Thymus (tissue), 11 donors: Measurements from ENCODE around the gene CKAP4. TPM values are rescaled to one million over a fixed set of nuclear protein-coding genes. Genes with fewer than 3 reads are reported as not detected.

Source experiments
- DNase-seq, 9 donors: peaks; one replicate each; pipeline ENCODE4 v3.0.0-alpha.2; 2013; ENCODE audit warnings: low spot score in 9 of 9, low read depth in 6 of 9, missing footprints in 1 of 9
- H3K27ac ChIP-seq, 2 donors: one replicate each; pipeline ENCODE4 v1.5.1; 2013; ENCODE audit warnings: control low read depth in 1 of 2, low read depth in 1 of 2, low read length in 1 of 2, mild to moderate bottlenecking in 1 of 2, moderate library complexity in 1 of 2
- H3K27me3 ChIP-seq, 2 donors: one replicate each; pipeline ENCODE4 v1.5.1; 2013; ENCODE audit warnings: low read length in 1 of 2; ENCODE audit not compliant: control insufficient read depth in 2 of 2, insufficient read depth in 1 of 2
- H3K36me3 ChIP-seq, 2 donors: one replicate each; pipeline ENCODE4 v1.5.1; 2013; ENCODE audit warnings: low read length in 1 of 2, mild to moderate bottlenecking in 1 of 2, moderate library complexity in 1 of 2; ENCODE audit not compliant: control insufficient read depth in 2 of 2, insufficient read depth in 2 of 2
- H3K4me1 ChIP-seq, 2 donors: one replicate each; pipeline ENCODE4 v1.5.1; 2013; ENCODE audit warnings: low read length in 2 of 2; ENCODE audit not compliant: control insufficient read depth in 2 of 2, insufficient read depth in 2 of 2
- H3K4me3 ChIP-seq, 2 donors: one replicate each; pipeline ENCODE4 v1.5.1; 2013; ENCODE audit warnings: low read length in 2 of 2, control low read depth in 1 of 2, mild to moderate bottlenecking in 1 of 2
- H3K9me3 ChIP-seq, 2 donors: one replicate each; pipeline ENCODE4 v1.5.1; 2013; ENCODE audit warnings: low read length in 1 of 2, mild to moderate bottlenecking in 1 of 2; ENCODE audit not compliant: control insufficient read depth in 2 of 2, insufficient read depth in 1 of 2
- WGBS: extraction: QIAGEN DNeasy Blood & Tissue Kit; methylation state at CpG from one replicate; pipeline ENCODE4 v1.1.7; 2013; 5-methylcytosine and 5-hydroxymethylcytosine counted together
- polyA plus RNA-seq: library from polyadenylated mRNA; stranded (reverse); fragments of 200-250 nt; gene quantifications from one replicate; pipeline ENCODE4 v1.2.3, GENCODE V29; 2013
- total RNA-seq: library from RNA; stranded (reverse); fragments of 120-200 nt; gene quantifications from one replicate; pipeline ENCODE4 v1.2.4, GENCODE V29; 2013
- donor health status: healthy.

Gene CKAP4
- total and polyA plus RNA-seq, 2 donors: 6.8 to 11.1 TPM

DNA sequence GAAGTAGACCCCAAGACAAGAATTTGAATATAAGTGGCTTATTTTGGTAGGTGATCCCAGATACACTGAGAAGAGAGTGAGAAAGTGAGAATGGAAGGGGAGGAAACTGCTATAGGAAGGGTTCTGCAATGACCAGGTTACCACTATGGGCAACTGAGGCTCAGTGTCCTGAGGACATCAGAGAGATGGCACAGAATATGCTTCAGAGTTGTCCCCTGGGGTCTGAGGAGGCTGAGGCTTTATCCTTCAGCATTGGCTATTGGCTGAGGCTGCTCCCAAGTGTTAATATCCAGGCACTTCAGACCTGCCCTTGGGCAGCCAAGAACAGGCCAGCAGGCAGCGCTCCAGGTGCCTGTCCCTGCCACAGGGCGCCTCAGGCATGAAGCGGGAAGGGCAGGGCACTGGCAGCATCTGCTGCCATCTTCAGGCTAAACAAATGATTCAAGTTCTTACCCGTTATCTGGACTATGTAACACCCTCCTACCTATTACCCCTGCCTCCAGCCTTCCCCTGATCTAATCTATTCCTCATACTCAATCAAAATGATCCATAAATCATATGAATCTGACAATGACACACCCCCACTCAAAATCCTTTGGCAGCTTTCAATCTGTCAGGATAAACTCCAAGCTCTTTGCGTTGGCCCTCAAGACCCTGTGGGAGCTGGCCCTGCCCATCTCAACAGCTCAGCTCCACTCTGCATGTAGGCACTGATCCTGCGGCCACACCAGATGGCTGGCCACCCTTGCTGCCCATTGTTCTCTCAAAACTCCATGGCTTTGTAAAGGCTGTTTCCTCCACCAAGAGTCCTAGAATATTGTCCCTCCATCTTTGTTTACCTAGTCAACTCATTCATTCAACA is 42.4 kb downstream of the CKAP4 start:
- Histone ChIP-seq H3K4me1 (no peaks in the 10 kb centered on the region), H3K27ac (no peak overlapping the region), H3K4me3 (no peak overlapping the region), H3K9me3 (no peaks in the 10 kb centered on the region), H3K27me3 (no peaks in the 10 kb centered on the region), H3K36me3 (no peaks in the 10 kb centered on the region)
- WGBS: 43% methylated on average over 6 of the region's 6 CpGs
- DNase-seq: no peak

GRCh38 chr12:106204312-106204711 is 43.5 kb downstream of the CKAP4 start:
- Histone ChIP-seq H3K27ac (no peak overlapping the region), H3K36me3 (no peaks in the 10 kb centered on the region), H3K9me3 (no peaks in the 10 kb centered on the region), H3K4me1 (no peaks in the 10 kb centered on the region), H3K27me3 (no peaks in the 10 kb centered on the region), H3K4me3 (no peak overlapping the region)
- 90% methylated on average over 2 of the region's 2 CpGs for WGBS
- DNase-seq: no peak

DNA sequence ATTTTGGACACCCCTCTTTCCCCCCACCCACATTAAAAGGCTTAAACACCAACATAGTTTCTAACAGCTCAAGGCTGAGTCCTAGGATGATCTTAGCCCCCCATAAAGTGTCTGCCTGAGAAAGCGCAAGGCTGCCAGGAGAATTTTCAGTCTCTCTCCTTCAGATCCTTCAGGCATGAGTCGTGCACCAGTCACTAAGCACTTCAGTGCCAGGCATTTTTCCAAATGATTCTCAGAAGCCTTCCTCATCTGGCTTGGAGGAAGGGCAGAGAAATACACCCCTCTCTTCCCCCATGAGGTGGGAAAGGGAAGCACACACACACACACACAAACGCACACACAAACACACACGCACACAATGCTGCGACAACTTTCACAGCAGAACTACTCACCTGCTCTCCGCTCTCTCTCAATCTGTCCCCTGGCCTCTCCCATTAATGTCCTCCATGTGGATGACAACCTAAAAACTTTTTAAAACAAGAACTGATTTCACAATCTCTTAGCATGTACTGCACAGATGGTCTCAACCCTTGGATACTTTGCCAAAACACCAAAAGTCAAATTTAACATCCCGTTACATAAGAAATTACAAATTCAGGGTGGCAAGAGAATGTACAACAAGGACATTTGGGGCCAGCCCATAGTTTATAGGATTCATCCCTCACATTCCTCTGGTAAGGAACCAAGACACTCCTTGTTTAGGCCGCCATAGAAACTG is 49.8 kb downstream of the CKAP4 start:
- H3K4me1 ChIP-seq: no peaks in the 10 kb centered on the region
- WGBS: 94% methylated on average over 8 of the region's 8 CpGs
- no peak overlapping the region for H3K4me3 ChIP-seq
- no peak for DNase-seq
- H3K36me3 ChIP-seq: no peaks in the 10 kb centered on the region
- H3K27ac ChIP-seq: no peak overlapping the region
- H3K9me3 ChIP-seq: no peaks in the 10 kb centered on the region
- H3K27me3 ChIP-seq: no peaks in the 10 kb centered on the region

GRCh38 chr12:106195621-106196027 is 52.2 kb downstream of the CKAP4 start:
- no peak overlapping the region for H3K4me3 ChIP-seq
- 80% methylated on average over 5 of the region's 5 CpGs for WGBS
- H3K9me3 ChIP-seq: no peaks in the 10 kb centered on the region
- no peak overlapping the region for H3K27ac ChIP-seq
- H3K36me3 ChIP-seq: no peaks in the 10 kb centered on the region
- H3K4me1 ChIP-seq: no peaks in the 10 kb centered on the region
- DNase-seq: no peak
- H3K27me3 ChIP-seq: no peaks in the 10 kb centered on the region

DNA sequence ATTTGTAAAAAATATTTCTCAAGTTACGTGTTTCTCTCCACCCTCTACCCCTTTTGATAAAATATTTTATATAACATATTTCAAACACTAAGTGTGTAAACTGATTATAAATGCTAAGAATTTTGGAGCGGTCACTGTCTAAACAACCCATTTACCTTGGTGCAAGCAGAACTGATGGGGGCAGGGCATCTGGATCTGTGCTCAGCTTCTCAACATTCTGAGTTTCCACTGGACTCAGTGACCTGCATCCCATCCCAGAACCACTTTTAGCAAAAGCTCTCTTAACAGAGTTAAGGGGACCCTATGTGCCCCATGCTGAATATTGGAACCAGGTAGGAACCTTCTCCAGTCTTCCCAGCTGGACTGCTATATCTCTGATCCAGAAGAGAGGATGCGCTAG is 53.5 kb downstream of the CKAP4 start:
- 98% methylated on average over 3 of the region's 3 CpGs for WGBS
- no peaks in the 10 kb centered on the region for H3K4me1 ChIP-seq
- H3K36me3 ChIP-seq: no peaks in the 10 kb centered on the region
- no peak for DNase-seq
- no peak overlapping the region for H3K27ac ChIP-seq
- H3K27me3 ChIP-seq: no peaks in the 10 kb centered on the region
- H3K9me3 ChIP-seq: no peaks in the 10 kb centered on the region
- no peak overlapping the region for H3K4me3 ChIP-seq

DNA sequence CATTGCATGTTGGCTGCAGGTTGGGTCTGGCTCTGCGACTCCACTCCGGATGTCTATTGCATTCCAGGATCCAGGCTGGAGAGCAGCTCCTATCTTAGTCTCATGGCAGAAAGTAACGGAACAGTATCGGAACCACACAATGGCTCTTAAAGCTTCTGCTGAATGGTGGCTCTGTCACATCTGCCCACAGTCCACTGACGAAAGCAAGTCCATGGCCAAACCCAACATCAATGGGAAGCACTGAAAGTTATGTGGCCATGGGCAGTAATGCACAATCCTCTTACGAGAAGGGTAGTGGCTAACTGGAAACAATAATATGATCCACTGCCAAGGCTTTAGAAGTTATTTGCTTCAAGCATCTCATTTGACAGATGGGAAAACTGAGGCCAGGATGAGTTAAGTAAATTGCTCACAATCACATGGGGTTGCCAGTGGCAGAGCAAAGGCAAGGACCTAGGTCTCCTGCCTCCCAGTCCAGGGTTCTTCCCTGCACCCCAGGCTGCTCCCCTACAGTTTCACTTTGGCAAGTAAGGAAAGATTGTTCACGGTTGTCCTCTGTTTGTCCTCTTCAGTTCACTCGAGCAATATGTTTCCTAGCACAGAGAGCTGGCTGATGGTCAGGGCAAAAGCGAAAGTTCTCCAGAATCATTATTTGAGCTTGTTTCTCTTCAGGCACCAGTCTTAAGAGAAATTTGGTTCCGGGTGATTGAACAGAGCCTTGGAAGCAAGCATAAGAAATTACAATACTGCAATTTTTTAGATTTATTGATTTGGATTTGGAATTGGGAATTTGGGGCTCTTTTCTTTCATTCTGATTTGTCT is 54.2 kb downstream of the CKAP4 start:
- H3K27me3 ChIP-seq: no peaks in the 10 kb centered on the region
- H3K36me3 ChIP-seq: no peaks in the 10 kb centered on the region
- H3K9me3 ChIP-seq: no peaks in the 10 kb centered on the region
- H3K4me3 ChIP-seq: no peak overlapping the region
- H3K4me1 ChIP-seq: no peaks in the 10 kb centered on the region
- H3K27ac ChIP-seq: no peak overlapping the region
- no peak for DNase-seq
- WGBS: 84% methylated on average over 10 of the region's 10 CpGs

GRCh38 chr12:106192659-106193393 is 55.0 kb downstream of the CKAP4 start:
- Histone ChIP-seq H3K36me3 (no peaks in the 10 kb centered on the region), H3K27me3 (peaks cover 0 to 2% of the 10 kb centered on the region in 2 donors), H3K9me3 (no peaks in the 10 kb centered on the region), H3K27ac (no peak overlapping the region), H3K4me3 (no peak overlapping the region), H3K4me1 (no peaks in the 10 kb centered on the region)
- WGBS: 98% methylated on average over 4 of the region's 4 CpGs
- DNase-seq: no peak

DNA sequence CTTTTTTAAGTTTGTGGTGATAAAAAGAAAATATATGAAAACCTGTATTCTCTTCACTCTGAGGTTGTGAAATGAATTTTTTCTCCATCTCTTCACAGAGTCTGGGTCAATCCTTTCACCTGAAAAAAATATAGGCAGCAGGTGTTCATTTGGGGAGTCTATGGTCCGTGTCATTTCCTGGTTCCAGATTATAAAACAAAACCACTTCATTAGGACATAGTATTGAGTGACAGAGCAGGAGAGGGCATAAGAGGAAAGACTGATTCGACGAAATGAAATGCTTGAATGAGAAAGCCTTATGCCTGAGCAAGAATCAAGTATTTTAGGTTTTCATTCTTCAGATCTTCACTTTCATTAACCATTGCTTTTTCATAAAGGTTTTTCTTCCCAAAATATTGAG is 57.2 kb downstream of the CKAP4 start:
- no peak for DNase-seq
- no peaks in the 10 kb centered on the region for H3K9me3 ChIP-seq
- WGBS: 90% methylated on average over 3 of the region's 3 CpGs
- no peak overlapping the region for H3K4me3 ChIP-seq
- H3K36me3 ChIP-seq: no peaks in the 10 kb centered on the region
- no peak overlapping the region for H3K27ac ChIP-seq
- peaks cover 0 to 2% of the 10 kb centered on the region in 2 donors for H3K27me3 ChIP-seq
- H3K4me1 ChIP-seq: no peaks in the 10 kb centered on the region
